H1 (cell line): ENCODE measurements around the gene WFIKKN1. TPM values are rescaled to one million over a fixed set of nuclear protein-coding genes. Genes with fewer than 3 reads are reported as not detected.

Experiments
- CTCF ChIA-PET: fragments of 300-600 bp; sonication (Branson Sonifier 250); formaldehyde crosslinking; loops from one replicate; lab custom pipeline; 2021; ENCODE audit not compliant: partially characterized antibody; lab: Charles Lee
- POLR2A ChIA-PET: fragments of 300-600 bp; sonication (Branson Sonifier 250); formaldehyde crosslinking; loops from one replicate; lab custom pipeline; 2021; ENCODE audit warnings: inconsistent platforms; ENCODE audit not compliant: partially characterized antibody; lab: Charles Lee
- DNase-seq, 2 experiments: peaks; one replicate each; pipeline versions ENCODE4 v3.0.0 to v3.0.0-alpha.2; 2010 to 2022; ENCODE audit warnings: low spot score in 2 of 2, low read depth in 1 of 2, mixed read lengths in 1 of 2
- FAIRE-seq: peaks from 2 replicates; lab custom pipeline; 2011; peaks lifted over from hg19 to GRCh38; lab: Jason Lieb, UNC
- H2AFZ ChIP-seq: 2 replicates; pipeline ENCODE4 v1.8.1; 2012; ENCODE audit warnings: low read length, inconsistent platforms
- H2AK5ac ChIP-seq: 2 replicates; pipeline ENCODE4 v1.6.1; 2013; ENCODE audit warnings: low read depth, low read length
- H2BK120ac ChIP-seq: replicated peaks from 2 replicates; pipeline ENCODE3; 2013; ENCODE audit warnings: low read depth, low read length, inconsistent platforms
- H2BK12ac ChIP-seq: 2 replicates; pipeline ENCODE4 v1.6.1; 2013; ENCODE audit warnings: low read depth, low read length
- H2BK15ac ChIP-seq: 2 replicates; pipeline ENCODE4 v1.6.1; 2013; ENCODE audit warnings: low read length
- H2BK20ac ChIP-seq: 2 replicates; pipeline ENCODE4 v1.6.1; 2013; ENCODE audit warnings: low read length
- H2BK5ac ChIP-seq: 2 replicates; pipeline ENCODE4 v1.6.1; 2013; ENCODE audit warnings: low read depth, low read length
- H3K14ac ChIP-seq: 2 replicates; pipeline ENCODE4 v1.6.1; 2013; ENCODE audit warnings: inconsistent platforms; ENCODE audit not compliant: insufficient read length
- H3K18ac ChIP-seq: 2 replicates; pipeline ENCODE4 v1.6.1; 2013; ENCODE audit warnings: low read length; ENCODE audit errors: extremely low read depth
- H3K23ac ChIP-seq: 2 replicates; pipeline ENCODE4 v1.6.1; 2013; ENCODE audit warnings: inconsistent platforms; ENCODE audit not compliant: insufficient read length
- H3K23me2 ChIP-seq: 2 replicates; pipeline ENCODE4 v1.6.1; 2013; ENCODE audit warnings: low read depth, low read length
- H3K27ac ChIP-seq: 2 replicates; pipeline ENCODE4 v1.6.1; 2011; ENCODE audit warnings: low read depth, low read length, inconsistent platforms
- H3K27me3 ChIP-seq, 4 experiments: replicated peaks in 1 of 4; 1 replicate in 1 of 4; 2 replicates in 3 of 4; pipeline versions ENCODE4 v1.6.1 to v1.8.1; 2011 to 2013; ENCODE audit warnings: low read length in 3 of 4, mild to moderate bottlenecking in 3 of 4, inconsistent platforms in 2 of 4, mixed read lengths in 2 of 4, moderate library complexity in 1 of 4; ENCODE audit not compliant: control insufficient read depth in 3 of 4, insufficient read depth in 3 of 4; ENCODE audit errors: extremely low read depth in 1 of 4
- H3K36me3 ChIP-seq, 4 experiments: 2 replicates each; pipeline versions ENCODE4 v1.6.1 to v1.8.1; 2011 to 2013; ENCODE audit warnings: mild to moderate bottlenecking in 4 of 4, low read length in 3 of 4, moderate library complexity in 2 of 4, control low read depth in 1 of 4, inconsistent platforms in 1 of 4; ENCODE audit not compliant: insufficient read depth in 4 of 4, control insufficient read depth in 2 of 4
- H3K4ac ChIP-seq: replicated peaks from 2 replicates; pipeline ENCODE3; 2013; ENCODE audit warnings: low read length, low read depth, mixed read lengths, inconsistent platforms; ENCODE audit not compliant: insufficient read length
- H3K4me1 ChIP-seq, 4 experiments: replicated peaks in 1 of 4; 1 replicate in 1 of 4; 2 replicates in 3 of 4; pipeline versions ENCODE4 v1.6.1 to v1.8.1; 2011 to 2013; ENCODE audit warnings: low read length in 3 of 4, inconsistent platforms in 2 of 4, mixed read lengths in 1 of 4; ENCODE audit not compliant: insufficient read depth in 4 of 4, control insufficient read depth in 3 of 4
- H3K4me2 ChIP-seq, 2 experiments: 2 replicates each; pipeline versions ENCODE4 v1.6.1 to v1.8.1; 2011 to 2013; ENCODE audit warnings: low read depth in 2 of 2, low read length in 2 of 2, control low read depth in 1 of 2, inconsistent platforms in 1 of 2, mild to moderate bottlenecking in 1 of 2; ENCODE audit not compliant: insufficient read depth in 1 of 2
- H3K4me3 ChIP-seq, 4 experiments: fragments of 200-600, 300-600 bp in 1 of 4; sonication (generic), shearing (Covaris generic), sonication (Bioruptor Twin) in 1 of 4; 2 replicates each; pipeline versions ENCODE4 v1.5.1 to v1.8.1; 2011 to 2016; ENCODE audit warnings: low read length in 4 of 4, low read depth in 3 of 4, control low read depth in 2 of 4, inconsistent platforms in 2 of 4, mild to moderate bottlenecking in 2 of 4, mixed read lengths in 1 of 4, moderate library complexity in 1 of 4; ENCODE audit not compliant: insufficient read depth in 2 of 4; ENCODE audit errors: extremely low read depth in 1 of 4
- H3K56ac ChIP-seq: replicated peaks from 2 replicates; pipeline ENCODE3; 2013; ENCODE audit warnings: low read depth, mild to moderate bottlenecking, mixed read lengths, low read length, inconsistent platforms; ENCODE audit not compliant: insufficient read length
- H3K79me1 ChIP-seq: 2 replicates; pipeline ENCODE4 v1.6.1; 2013; ENCODE audit warnings: low read depth, low read length, control low read depth
- H3K79me2 ChIP-seq, 2 experiments: 2 replicates each; pipeline versions ENCODE4 v1.6.1 to v1.8.1; 2012 to 2013; ENCODE audit warnings: low read length in 2 of 2, mild to moderate bottlenecking in 2 of 2, inconsistent platforms in 1 of 2; ENCODE audit not compliant: insufficient read depth in 2 of 2, control insufficient read depth in 1 of 2
- H3K9ac ChIP-seq, 4 experiments: replicated peaks in 1 of 4; 1 replicate in 1 of 4; 2 replicates in 3 of 4; pipeline versions ENCODE4 v1.6.1 to v1.8.1; 2011 to 2013; ENCODE audit warnings: low read depth in 3 of 4, low read length in 3 of 4, control low read depth in 2 of 4, mild to moderate bottlenecking in 2 of 4, moderate library complexity in 2 of 4, inconsistent platforms in 1 of 4; ENCODE audit errors: extremely low read depth in 1 of 4
- H3K9me3 ChIP-seq, 2 experiments: 2 replicates each; pipeline versions ENCODE4 v1.6.1 to v1.8.1; 2012 to 2013; ENCODE audit warnings: mild to moderate bottlenecking in 2 of 2, moderate library complexity in 2 of 2, control low read depth in 1 of 2, inconsistent platforms in 1 of 2, low read depth in 1 of 2, low read length in 1 of 2, mixed read lengths in 1 of 2; ENCODE audit not compliant: insufficient read depth in 2 of 2
- H4K20me1 ChIP-seq, 2 experiments: replicated peaks in 1 of 2; 2 replicates each; pipeline versions ENCODE3 to v1.8.1; 2011 to 2013; ENCODE audit warnings: inconsistent platforms in 2 of 2, low read length in 2 of 2, mild to moderate bottlenecking in 1 of 2; ENCODE audit not compliant: insufficient read depth in 2 of 2, control insufficient read depth in 1 of 2
- H4K5ac ChIP-seq: 2 replicates; pipeline ENCODE4 v1.6.1; 2013; ENCODE audit warnings: low read length, low read depth, mixed read lengths, inconsistent platforms; ENCODE audit not compliant: insufficient read length
- H4K8ac ChIP-seq: 2 replicates; pipeline ENCODE4 v1.8.0; 2013; ENCODE audit warnings: mild to moderate bottlenecking, moderate library complexity, low read length, inconsistent platforms; ENCODE audit not compliant: insufficient read depth; ENCODE audit errors: extremely low read depth
- H4K91ac ChIP-seq: replicated peaks from 2 replicates; pipeline ENCODE3; 2013; ENCODE audit warnings: low read length, mixed read lengths, inconsistent platforms; ENCODE audit not compliant: insufficient read length
- CREB1 ChIP-seq: IDR thresholded peaks from 2 replicates; pipeline ENCODE4 v1.6.1; 2012; ENCODE audit warnings: inconsistent platforms
- JUN ChIP-seq: IDR thresholded peaks from 2 replicates; pipeline ENCODE4 v1.6.1; 2011; ENCODE audit warnings: low read depth, mild to moderate bottlenecking, improper control_type of control experiment, low read length
- POLR2AphosphoS5 ChIP-seq: IDR thresholded peaks from 2 replicates; pipeline ENCODE4 v1.6.1; 2011; ENCODE audit warnings: low read depth, low read length
- RAD21 ChIP-seq, 2 experiments: IDR thresholded peaks in 1 of 2; conservative IDR thresholded peaks in 1 of 2; 2 replicates each; pipeline ENCODE4 v1.6.1; 2011; ENCODE audit warnings: low read depth in 2 of 2, low read length in 2 of 2, improper control_type of control experiment in 1 of 2, inconsistent platforms in 1 of 2, mild to moderate bottlenecking in 1 of 2, moderate library complexity in 1 of 2
- RBBP5 ChIP-seq: IDR thresholded peaks from 2 replicates; pipeline ENCODE4 v1.7.1; 2012; ENCODE audit warnings: low read depth, mild to moderate bottlenecking, inconsistent platforms, low read length, moderate library complexity, borderline replicate concordance
- SIN3A ChIP-seq, 2 experiments: IDR thresholded peaks in 1 of 2; conservative IDR thresholded peaks in 1 of 2; 2 replicates each; pipeline ENCODE4 v1.6.1; 2011 to 2012; ENCODE audit warnings: low read length in 2 of 2, improper control_type of control experiment in 1 of 2, low read depth in 1 of 2, mild to moderate bottlenecking in 1 of 2
- TAF7 ChIP-seq: optimal IDR thresholded peaks from 2 replicates; pipeline ENCODE3; 2011; ENCODE audit warnings: low read depth, mild to moderate bottlenecking, inconsistent platforms, low read length, moderate library complexity, borderline replicate concordance
- TCF12 ChIP-seq: IDR thresholded peaks from 2 replicates; pipeline ENCODE4 v1.6.1; 2011; ENCODE audit warnings: low read depth, mild to moderate bottlenecking, low read length
- YY1 ChIP-seq: IDR thresholded peaks from 2 replicates; pipeline ENCODE4 v1.6.1; 2011; ENCODE audit warnings: low read depth, mild to moderate bottlenecking, low read length
- ZNF274 ChIP-seq: IDR thresholded peaks from 2 replicates; pipeline ENCODE4 v1.7.0; 2012; ENCODE audit warnings: low read length, borderline replicate concordance; ENCODE audit errors: extremely low read depth
- WGBS, 2 experiments: shearing (Covaris generic) in 1 of 2; methylation state at CpG; one replicate each; pipeline versions ENCODE4 v1.1.6 to v1.1.7; 2013 to 2015; ENCODE audit warnings: low lambda C conversion rate in 2 of 2, mixed read lengths in 2 of 2, inconsistent platforms in 1 of 2, low coverage in 1 of 2, missing lambda C conversion rate in 1 of 2; ENCODE audit not compliant: insufficient replicate concordance in 2 of 2, insufficient coverage in 1 of 2, insufficient read length in 1 of 2; ENCODE audit errors: extremely low coverage in 1 of 2, missing lambda C conversion rate in 1 of 2; 5-methylcytosine and 5-hydroxymethylcytosine counted together
- polyA plus RNA-seq, 7 experiments: library from polyadenylated mRNA; depleted of rRNA in 3 of 7; stranded (reverse) in 5 of 7; unstranded in 2 of 7; fragments of >200 nt in 5 of 7; fragments of 200-250 nt in 2 of 7; gene quantifications; 1 replicate in 5 of 7; 2 replicates in 1 of 7; 4 replicates in 1 of 7; pipeline versions ENCODE4 v1.2.1 to v1.2.3, GENCODE V29; 2011 to 2013; ENCODE audit warnings: missing spikeins in 2 of 7, mixed read lengths in 2 of 7
- total RNA-seq: library from RNA; stranded (reverse); fragmentation: NEBNext Ultra II Directional; extraction: Animal tissue kit (Norgen Biotek cat#: 25700); gene quantifications from 2 replicates; pipeline ENCODE4 v1.2.1, GENCODE V29; 2021

The WFIKKN1 gene
- total and polyA plus RNA-seq, 2 of the 8 experiments (the other 6 are each of a cell fraction or from before 2014, with no cell fraction given): 11.4 to 15.8 TPM

DNA sequence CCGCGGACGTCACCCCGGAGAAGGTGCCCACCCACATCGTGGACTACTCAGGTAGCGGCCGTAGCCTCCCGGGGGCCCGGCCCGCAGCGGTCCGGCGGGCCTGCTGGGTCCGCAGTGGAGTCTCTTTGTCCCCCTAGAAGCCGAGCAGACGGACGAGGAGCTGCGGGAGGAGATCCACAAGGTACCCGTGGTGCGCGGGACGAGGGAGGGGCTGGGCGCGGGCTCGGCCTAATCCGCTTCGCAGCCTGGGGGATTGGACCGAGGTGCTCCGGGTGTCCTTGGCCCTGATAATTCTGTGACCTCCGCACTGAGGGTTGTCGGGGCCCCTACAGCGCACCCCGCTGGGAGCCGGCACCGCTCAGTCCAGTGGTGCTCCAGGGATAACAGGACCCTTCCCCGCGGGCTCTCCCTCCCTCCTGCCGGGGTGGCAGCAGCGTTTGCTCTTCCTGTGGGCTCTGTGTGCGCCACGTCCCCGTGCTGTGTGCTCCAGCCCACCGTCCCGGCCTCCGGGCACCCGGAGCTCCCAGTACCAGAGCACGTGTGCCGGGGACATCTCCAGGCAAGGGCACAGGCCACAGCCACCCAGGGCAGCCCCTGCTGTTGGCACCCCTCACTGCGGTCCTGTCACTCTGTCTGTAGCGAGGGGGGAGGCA is 37.9 kb downstream of the WFIKKN1 start:
- Histone ChIP-seq H4K20me1 (peaks cover 5 to 26% of the 10 kb centered on the region in 2 experiments), H3K4me3 (peak overlapping the region; percentile 71 to 89 (median 76)), H3K56ac (peak overlapping the region; percentile 39), H3K23me2 (peaks cover 5% of the 10 kb centered on the region; the same call in 1 of the 2 replicates), H2BK15ac (0 out of 2 replicates have a peak overlapping the region, but pooled peaks have one; percentile 29), H2BK20ac (no peak overlapping the region), H3K23ac (no peak overlapping the region), H3K9ac (peak overlapping the region; percentile 38 to 75 (median 57)), H3K36me3 (peaks cover 13 to 44% (median 33%) of the 10 kb centered on the region in 4 experiments), H2BK120ac (no peak overlapping the region), H2BK12ac (no peak overlapping the region), H3K79me2 (peaks cover 0 to 13% of the 10 kb centered on the region in 2 experiments; a peak in 1 of 4 replicates), H3K27ac (peak overlapping the region; percentile 23; the same call in 1 of the 2 replicates), H2AK5ac (no peak overlapping the region; the same call in 1 of the 2 replicates), H4K8ac (peak overlapping the region; percentile 71), H3K4me2 (peak overlapping the region; percentile 46 to 83), H4K5ac (no peak overlapping the region), H2BK5ac (no peak overlapping the region), H3K79me1 (peaks cover 13% of the 10 kb centered on the region), H3K9me3 (no peaks in the 10 kb centered on the region), H3K18ac (no peak overlapping the region), H2AFZ (no peak overlapping the region), H4K91ac (no peak overlapping the region), H3K4me1 (peaks cover 0 to 8% (median 5%) of the 10 kb centered on the region in 4 experiments; a peak in 5 of 7 replicates), H3K27me3 (no peaks in the 10 kb centered on the region), H3K4ac (peak overlapping the region; percentile 85), H3K14ac (no peak overlapping the region)
- no peak for TF ChIP-seq CREB1
- TF ChIP-seq TCF12: no peak
- no peak for TF ChIP-seq JUN
- no peak for TF ChIP-seq ZNF274
- no peak for TF ChIP-seq TAF7
- no peak for TF ChIP-seq POLR2AphosphoS5
- no peak for TF ChIP-seq RAD21 (IDR thresholded peaks at IDR 0.05 in 1 of 2, conservative IDR thresholded peaks at IDR 0.05 in 1 of 2; ENCODE audit: low read depth in 2 of 2, low read length in 2 of 2)
- TF ChIP-seq YY1: no peak
- TF ChIP-seq SIN3A (conservative IDR thresholded peaks at IDR 0.05 in 1 of 2, IDR thresholded peaks at IDR 0.05 in 1 of 2; ENCODE audit: low read depth in 1 of 2, low read length in 2 of 2): no peak
- TF ChIP-seq RBBP5: no peak
- DNase-seq: no peak
- no peak for FAIRE-seq
- ChIA-PET CTCF (interaction anchor here (1.4 to 12.0 kb wide), 4 partner anchors 9 to 233 kb away, joined by 3 to 104 read pairs (median 40); partner anchors contain the start of genes WDR24 and WDR90), POLR2A (interaction anchor here (1.3 to 17.4 kb wide), 5 partner anchors 10 to 143 kb away, joined by 4 to 214 read pairs (median 5); partner anchors contain the start of genes JMJD8, RHBDL1, STUB1 and WDR90)
- WGBS, 2 experiments: 32% methylated on average over 33 of the region's 50 CpGs; no CpG with 5 or more reads in 1 of the 2 experiments
